Type B pancreatic cell (in vitro differentiated cells): ENCODE results near the gene TUBB. TPM values are rescaled to one million over a fixed set of nuclear protein-coding genes. Genes with fewer than 3 reads are reported as not detected.

ENCODE experiments used
- DNase-seq: peaks from one replicate; pipeline ENCODE4 v3.0.0; 2021; ENCODE audit warnings: mixed read lengths; ENCODE audit not compliant: unreplicated experiment; ENCODE audit errors: extremely low spot score
- H3K27ac Mint-ChIP-seq: 2 replicates; pipeline ENCODE4 v1.8.0; 2021; ENCODE audit warnings: mild to moderate bottlenecking, mixed read lengths
- H3K27me3 Mint-ChIP-seq: 2 replicates; pipeline ENCODE4 v1.8.0; 2021; ENCODE audit warnings: mixed read lengths
- H3K36me3 Mint-ChIP-seq: 2 replicates; pipeline ENCODE4 v1.8.0; 2021; ENCODE audit warnings: mixed read lengths
- H3K4me1 Mint-ChIP-seq: one replicate; pipeline ENCODE4 v1.8.0; 2021; ENCODE audit warnings: mixed read lengths; ENCODE audit not compliant: unreplicated experiment
- H3K4me3 Mint-ChIP-seq: 2 replicates; pipeline ENCODE4 v1.8.0; 2021; ENCODE audit warnings: mild to moderate bottlenecking, mixed read lengths
- H3K9me3 Mint-ChIP-seq: 2 replicates; pipeline ENCODE4 v1.8.0; 2021; ENCODE audit warnings: mixed read lengths
- total RNA-seq: library from RNA; stranded (reverse); gene quantifications from 2 replicates; pipeline ENCODE4 v1.2.1, GENCODE V29; 2021; ENCODE audit warnings: low replicate concordance
- TF ChIP-seq, protein P1 (sequence below): fragments of 200-600 bp; sonication (generic); conservative IDR thresholded peaks from 2 replicates; pipeline ENCODE4 v1.5.0; 2021; ENCODE audit warnings: antibody characterized with exemption, mild to moderate bottlenecking

TUBB gene
- total RNA-seq, 1 donor from 2014 or later = 1,225 TPM

DNA sequence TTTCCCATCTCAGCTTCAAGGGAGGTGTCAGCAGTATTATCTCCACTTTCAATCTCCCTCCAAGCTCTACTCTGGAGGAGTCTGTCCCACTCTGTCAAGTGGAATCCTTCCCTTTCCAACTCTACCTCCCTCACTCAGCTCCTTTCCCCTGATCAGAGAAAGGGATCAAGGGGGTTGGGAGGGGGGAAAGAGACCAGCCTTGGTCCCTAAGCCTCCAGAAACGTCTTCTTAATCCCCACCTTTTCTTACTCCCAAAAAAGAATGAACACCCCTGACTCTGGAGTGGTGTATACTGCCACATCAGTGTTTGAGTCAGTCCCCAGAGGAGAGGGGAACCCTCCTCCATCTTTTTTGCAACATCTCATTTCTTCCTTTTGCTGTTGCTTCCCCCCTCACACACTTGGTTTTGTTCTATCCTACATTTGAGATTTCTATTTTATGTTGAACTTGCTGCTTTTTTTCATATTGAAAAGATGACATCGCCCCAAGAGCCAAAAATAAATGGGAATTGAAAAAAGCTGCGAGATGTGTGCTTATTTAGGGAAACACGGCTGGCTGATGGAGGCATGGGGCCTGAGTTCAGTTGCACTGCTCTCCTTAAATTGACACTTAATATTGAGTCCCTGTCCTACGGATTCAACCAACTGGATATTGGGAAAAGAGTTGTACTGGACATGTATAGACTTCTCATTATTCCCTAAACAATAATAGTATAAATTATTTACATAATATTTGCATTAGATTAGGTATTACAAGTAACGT lies 4.9 kb downstream of the TUBB start:
- no peak for DNase-seq
- Mint-ChIP-seq H3K4me3 (peak overlapping the region; percentile 24), H3K27me3 (peaks cover 9% of the 10 kb centered on the region), H3K27ac (peak overlapping the region; percentile 37), H3K4me1 (peaks cover 16% of the 10 kb centered on the region), H3K9me3 (no peaks in the 10 kb centered on the region), H3K36me3 (peaks cover 44% of the 10 kb centered on the region)
- TF ChIP-seq, protein P1, sequence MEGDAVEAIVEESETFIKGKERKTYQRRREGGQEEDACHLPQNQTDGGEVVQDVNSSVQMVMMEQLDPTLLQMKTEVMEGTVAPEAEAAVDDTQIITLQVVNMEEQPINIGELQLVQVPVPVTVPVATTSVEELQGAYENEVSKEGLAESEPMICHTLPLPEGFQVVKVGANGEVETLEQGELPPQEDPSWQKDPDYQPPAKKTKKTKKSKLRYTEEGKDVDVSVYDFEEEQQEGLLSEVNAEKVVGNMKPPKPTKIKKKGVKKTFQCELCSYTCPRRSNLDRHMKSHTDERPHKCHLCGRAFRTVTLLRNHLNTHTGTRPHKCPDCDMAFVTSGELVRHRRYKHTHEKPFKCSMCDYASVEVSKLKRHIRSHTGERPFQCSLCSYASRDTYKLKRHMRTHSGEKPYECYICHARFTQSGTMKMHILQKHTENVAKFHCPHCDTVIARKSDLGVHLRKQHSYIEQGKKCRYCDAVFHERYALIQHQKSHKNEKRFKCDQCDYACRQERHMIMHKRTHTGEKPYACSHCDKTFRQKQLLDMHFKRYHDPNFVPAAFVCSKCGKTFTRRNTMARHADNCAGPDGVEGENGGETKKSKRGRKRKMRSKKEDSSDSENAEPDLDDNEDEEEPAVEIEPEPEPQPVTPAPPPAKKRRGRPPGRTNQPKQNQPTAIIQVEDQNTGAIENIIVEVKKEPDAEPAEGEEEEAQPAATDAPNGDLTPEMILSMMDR = no peak

DNA sequence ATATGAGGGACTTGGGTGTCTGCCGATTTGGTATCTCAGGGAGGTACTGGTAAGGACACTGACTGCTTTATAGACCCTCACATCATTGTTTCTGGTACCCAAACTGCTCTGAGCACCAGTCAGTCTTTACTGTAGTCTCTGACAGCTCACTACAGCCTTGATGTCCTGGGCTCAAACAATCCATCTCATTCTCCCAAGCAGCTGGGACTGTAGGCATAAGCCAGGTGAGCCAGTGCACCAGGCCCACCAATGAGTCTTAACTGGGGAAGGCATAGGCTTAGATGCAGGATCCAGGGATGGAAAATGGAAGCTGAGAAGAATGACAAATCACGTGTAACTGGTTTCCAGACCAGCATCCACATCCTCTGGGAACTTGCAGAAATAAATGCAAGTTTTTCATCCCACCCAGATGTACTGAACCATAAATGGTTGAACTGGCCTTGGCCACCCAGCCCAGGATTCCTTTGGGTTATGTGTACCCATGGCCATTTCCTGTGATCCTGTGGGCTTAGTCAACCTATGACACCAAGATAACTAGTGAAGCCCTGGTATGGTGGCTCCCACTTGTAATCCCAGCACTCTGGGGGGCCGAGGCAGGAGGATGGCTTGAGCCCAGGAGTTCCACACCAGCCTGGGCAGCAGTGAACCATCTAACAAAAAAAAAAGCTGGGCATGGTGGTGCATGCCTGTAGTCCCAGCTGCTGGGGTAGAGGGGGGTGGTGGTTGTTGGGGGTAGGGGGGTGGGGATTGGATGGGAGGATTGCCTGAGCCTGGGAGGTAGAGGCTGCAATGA lies 5.8 kb downstream of the TUBB start:
- peaks cover 6% of the 10 kb centered on the region for H3K27me3 Mint-ChIP-seq
- no peaks in the 10 kb centered on the region for H3K9me3 Mint-ChIP-seq
- peaks cover 16% of the 10 kb centered on the region for H3K4me1 Mint-ChIP-seq
- DNase-seq = no peak
- H3K4me3 Mint-ChIP-seq = no peak overlapping the region
- H3K27ac Mint-ChIP-seq = peak overlapping the region; percentile 62
- TF ChIP-seq, protein P1 = no peak
- peaks cover 44% of the 10 kb centered on the region for H3K36me3 Mint-ChIP-seq

DNA sequence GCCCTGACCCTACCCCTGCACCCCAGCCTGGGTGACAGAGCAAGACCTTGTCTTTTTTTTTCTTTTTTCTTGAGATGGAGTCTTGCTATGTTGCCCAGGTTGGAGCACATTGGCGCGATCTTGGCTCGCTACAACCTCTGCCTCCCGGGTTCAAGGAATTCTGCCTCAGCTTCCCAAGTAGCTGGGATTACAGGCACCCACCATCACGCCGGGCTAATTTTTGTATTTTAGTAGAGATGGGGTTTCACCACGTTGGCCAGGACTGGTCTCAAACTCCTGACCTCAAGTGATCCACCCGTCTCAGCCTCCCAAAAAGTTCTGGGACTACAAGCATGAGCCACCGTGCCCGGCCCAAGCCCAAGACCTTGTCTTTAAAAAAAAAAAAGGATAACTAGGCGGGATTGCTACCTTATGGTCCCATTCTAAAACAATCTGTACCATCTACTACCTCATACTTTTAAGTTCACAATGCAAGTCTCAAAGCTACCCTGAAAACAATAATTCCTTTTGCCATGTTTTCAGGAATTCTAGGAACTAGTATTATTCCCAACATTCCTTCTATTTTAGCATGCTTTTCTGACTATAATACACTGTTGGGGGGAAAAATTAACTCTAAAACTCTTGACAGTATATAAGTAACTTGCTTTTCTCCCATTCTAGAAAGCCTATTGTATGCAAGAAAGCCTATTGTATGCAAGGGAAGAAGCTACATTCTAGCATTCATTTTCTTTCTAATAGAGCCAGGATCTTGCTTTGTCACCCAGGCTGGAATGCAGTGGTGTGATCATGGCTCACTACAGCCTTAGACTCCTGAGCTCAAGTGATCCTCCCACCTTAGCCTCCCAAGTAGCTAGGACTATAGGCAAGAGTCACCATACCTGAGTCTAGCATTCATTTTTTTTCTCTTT lies 6.6 kb downstream of the TUBB start:
- TF ChIP-seq, protein P1 = no peak
- peaks cover 37% of the 10 kb centered on the region for H3K36me3 Mint-ChIP-seq
- H3K27ac Mint-ChIP-seq = peak overlapping the region; percentile 47
- peaks cover 3% of the 10 kb centered on the region for H3K27me3 Mint-ChIP-seq
- no peaks in the 10 kb centered on the region for H3K9me3 Mint-ChIP-seq
- no peak for DNase-seq
- H3K4me1 Mint-ChIP-seq = peaks cover 16% of the 10 kb centered on the region
- H3K4me3 Mint-ChIP-seq = no peak overlapping the region

DNA sequence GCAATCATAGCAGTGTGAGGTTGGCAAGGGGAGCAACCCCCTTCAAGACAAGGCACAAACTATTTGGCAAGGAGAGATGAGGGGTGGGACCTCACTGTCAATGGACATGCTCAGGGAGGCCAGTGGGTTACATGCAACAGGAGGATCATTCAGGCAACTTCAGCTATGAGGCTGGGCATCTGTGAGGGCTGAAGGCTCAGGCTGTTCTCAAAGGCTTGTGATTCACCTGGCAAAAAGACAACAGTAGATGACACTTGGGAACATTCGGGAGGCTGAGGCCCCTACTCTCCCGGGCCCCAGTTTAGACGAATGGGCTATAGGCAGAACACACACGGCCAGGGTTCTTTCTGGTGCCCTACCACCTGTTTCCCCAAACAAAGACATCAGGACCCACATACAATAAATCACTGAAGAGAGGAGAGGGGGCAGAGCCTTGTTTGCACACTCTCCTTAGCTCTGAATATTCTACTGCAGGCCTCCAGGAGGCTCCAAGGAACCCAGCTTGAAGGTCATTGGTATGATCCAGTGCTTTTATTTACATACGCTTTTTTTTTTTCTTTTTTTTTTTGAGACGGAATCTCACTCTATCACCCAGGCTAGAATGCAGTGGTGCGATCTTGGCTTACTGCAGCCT lies 7.9 kb downstream of the TUBB start:
- no peak for DNase-seq
- Mint-ChIP-seq H3K27ac (peak overlapping the region; percentile 18), H3K4me1 (peaks cover 11% of the 10 kb centered on the region), H3K27me3 (no peaks in the 10 kb centered on the region), H3K9me3 (no peaks in the 10 kb centered on the region), H3K4me3 (no peak overlapping the region), H3K36me3 (peaks cover 29% of the 10 kb centered on the region)
- TF ChIP-seq, protein P1 = peak; percentile 39
